GM19023 (cell line): ENCODE measurements around the gene DNER.
"Not testable (repeated sequence)": the region's sequence is repeated elsewhere in the genome, so short reads cannot be mapped to it uniquely, and the experiment has no call there.

ENCODE experiments used
- ATAC-seq: cut with Tn5 transposase; IDR thresholded peaks from one replicate; pipeline ENCODE4 v1.9.1; 2021; ENCODE audit warnings: mild to moderate bottlenecking, moderate library complexity; ENCODE audit not compliant: unreplicated experiment

Gene DNER

GRCh38 chr2:229629039-229629438, 85.3 kb downstream of the DNER start:
- ATAC-seq = no peak

GRCh38 chr2:229627728-229628127, 86.6 kb downstream of the DNER start:
- no peak for ATAC-seq

GRCh38 chr2:229622495-229623355, 91.6 kb downstream of the DNER start:
- no peak for ATAC-seq

GRCh38 chr2:229620759-229621158, 93.6 kb downstream of the DNER start:
- no peak for ATAC-seq

GRCh38 chr2:229620289-229620688, 94.1 kb downstream of the DNER start:
- no peak for ATAC-seq

- no peak for ATAC-seq
Measured at GRCh38 chr2:229616433-229616832, 97.9 kb downstream of the DNER start.

- not testable (repeated sequence) for ATAC-seq
Measured at GRCh38 chr2:229614021-229614420, 100.3 kb downstream of the DNER start.

- no peak for ATAC-seq
Measured at GRCh38 chr2:229612384-229612971, 101.9 kb downstream of the DNER start.

- ATAC-seq = no peak
Measured at GRCh38 chr2:229611360-229611759, 103.0 kb downstream of the DNER start.

GRCh38 chr2:229610872-229611271, 103.5 kb downstream of the DNER start:
- no peak for ATAC-seq

GRCh38 chr2:229610333-229610732, 104.0 kb downstream of the DNER start:
- ATAC-seq = no peak

GRCh38 chr2:229601936-229602335, 112.4 kb downstream of the DNER start:
- no peak for ATAC-seq

- no peak for ATAC-seq
Measured at GRCh38 chr2:229601396-229601795, 113.0 kb downstream of the DNER start.

GRCh38 chr2:229598227-229598626, 116.1 kb downstream of the DNER start:
- ATAC-seq = no peak

GRCh38 chr2:229596796-229597195, 117.6 kb downstream of the DNER start:
- ATAC-seq = no peak

- no peak for ATAC-seq
Measured at GRCh38 chr2:229591611-229592010, 122.7 kb downstream of the DNER start.

GRCh38 chr2:229586746-229587705, 127.3 kb downstream of the DNER start:
- ATAC-seq = peak; percentile 81

GRCh38 chr2:229586012-229586411, 128.3 kb downstream of the DNER start:
- ATAC-seq = no peak

- no peak for ATAC-seq
Measured at GRCh38 chr2:229582151-229582550, 132.2 kb downstream of the DNER start.

GRCh38 chr2:229578052-229578846, 136.1 kb downstream of the DNER start:
- ATAC-seq = no peak
